HT-29 (cell line): ENCODE data around the gene UBE2L3. TPM values are rescaled to one million over a fixed set of nuclear protein-coding genes. Genes with fewer than 3 reads are reported as not detected.
"Not testable (repeated sequence)": the region's sequence is repeated elsewhere in the genome, so short reads cannot be mapped to it uniquely, and the experiment has no call there.

Source experiments
- DNase-seq: peaks from one replicate; pipeline ENCODE4 v3.0.0-alpha.2; 2015; ENCODE audit warnings: low spot score
- total RNA-seq: library from RNA; depleted of rRNA; stranded (reverse); fragments of >200 nt; shearing (Covaris generic); gene quantifications from 2 replicates; pipeline ENCODE4 v1.2.3, GENCODE V29; 2014

Gene UBE2L3
- total RNA-seq, 1 experiment from 2014 or later: 41.0 TPM

GRCh38 chr22:21626073-21626734, 58.7 kb downstream of the UBE2L3 start:
- DNase-seq: no peak

GRCh38 chr22:21626735-21627469, 59.4 kb downstream of the UBE2L3 start:
- DNase-seq: no peak

DNA sequence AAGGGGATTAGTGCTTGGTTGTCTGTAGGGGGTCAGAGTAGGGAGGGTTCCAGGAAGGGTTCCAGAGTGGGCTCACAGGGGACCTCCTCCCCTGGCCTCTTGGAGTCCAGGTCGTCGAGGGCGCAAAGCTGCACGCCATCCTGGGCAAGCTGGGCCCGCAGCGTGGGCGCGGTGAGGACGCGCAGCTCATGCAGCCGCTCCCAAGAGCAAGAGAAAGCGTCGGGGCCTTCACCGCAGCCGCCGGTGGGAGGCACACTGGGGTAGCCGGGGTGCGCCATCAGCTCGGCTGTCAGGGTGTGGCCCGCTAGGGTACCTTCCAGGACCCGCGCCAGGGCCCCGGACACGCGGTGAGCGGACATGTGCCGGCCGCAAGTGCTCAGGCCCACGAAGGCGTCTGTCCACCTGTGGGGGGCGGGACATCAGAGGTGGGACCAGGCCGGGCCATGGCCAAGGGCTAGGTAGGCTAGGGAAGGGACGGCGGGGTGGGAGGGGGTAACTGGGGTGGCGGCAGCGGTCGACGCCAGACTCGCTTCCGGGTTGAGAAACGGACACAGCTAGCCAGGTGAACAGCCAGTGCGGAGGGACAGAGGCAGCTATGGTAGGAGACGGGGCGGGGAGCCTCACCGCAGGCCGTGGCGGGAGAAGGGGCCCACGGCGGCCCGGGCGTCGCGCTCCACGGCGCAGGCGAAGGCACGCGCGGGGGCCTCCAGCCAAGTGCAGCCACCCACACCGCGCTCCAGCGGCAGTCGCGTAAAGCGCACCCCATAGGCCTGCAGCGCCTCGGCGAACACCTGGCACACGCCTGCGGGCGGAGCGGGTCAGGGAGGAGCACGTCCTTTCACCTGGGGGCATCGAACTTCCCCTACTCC, 61.1 kb downstream of the UBE2L3 start:
- no peak for DNase-seq

GRCh38 chr22:21629255-21630149, 62.0 kb downstream of the UBE2L3 start, which contains the start of gene YDJC:
TSS of gene YDJC (minus strand) at chr22:21630022. CDS start at chr22:21630014, 8 bp downstream.
- DNase-seq: peak; percentile 90

DNA sequence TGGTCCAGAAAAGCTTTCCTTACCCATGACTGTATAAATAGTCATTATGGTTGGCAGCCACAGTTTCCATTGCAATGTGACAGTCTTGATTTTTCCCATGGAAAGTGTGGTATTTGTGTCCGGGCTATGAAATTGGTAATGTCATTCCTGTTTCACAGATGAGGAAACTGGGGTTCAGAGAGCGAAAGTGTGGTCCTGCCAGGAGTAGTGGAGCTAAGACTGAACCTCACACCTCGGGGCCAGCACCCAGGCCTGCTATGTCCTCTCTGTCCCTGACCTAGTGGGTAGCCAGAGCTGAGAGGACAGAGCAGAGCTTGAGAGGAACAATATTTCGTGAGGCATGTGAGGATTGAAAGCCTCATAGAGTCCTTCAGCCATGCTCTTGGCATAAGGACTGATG, 63.5 kb downstream of the UBE2L3 start:
- DNase-seq: no peak

GRCh38 chr22:21632237-21632895, 64.9 kb downstream of the UBE2L3 start, which contains the start of gene CCDC116:
TSS of gene CCDC116 (plus strand) at chr22:21632760. CDS start at chr22:21633182, 422 bp downstream.
- no peak for DNase-seq

- no peak for DNase-seq
These were observed 65.4 kb downstream of the UBE2L3 start for GRCh38 chr22:21632931-21633330.

DNA sequence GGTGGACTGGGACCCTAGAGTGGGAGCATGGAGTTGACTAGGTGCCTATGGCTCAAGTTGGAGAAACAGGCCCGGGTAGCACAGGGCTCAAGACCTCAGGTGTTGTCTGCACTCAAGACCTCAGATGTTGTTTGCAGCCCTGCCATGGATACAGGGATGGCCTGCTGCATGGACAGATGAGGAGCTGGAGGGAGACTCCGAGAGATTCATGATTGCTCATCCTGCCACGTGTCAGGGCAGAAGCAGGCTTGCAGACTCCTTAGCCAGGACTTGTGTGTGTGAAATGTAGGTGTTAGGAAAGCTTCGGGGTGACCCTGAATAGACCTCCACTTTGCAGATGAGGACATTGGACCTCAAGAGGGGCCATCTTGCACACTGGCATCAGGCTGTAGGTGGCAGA, 66.0 kb downstream of the UBE2L3 start:
- DNase-seq: no peak

GRCh38 chr22:21634081-21634480, 66.6 kb downstream of the UBE2L3 start:
- DNase-seq: no peak

DNA sequence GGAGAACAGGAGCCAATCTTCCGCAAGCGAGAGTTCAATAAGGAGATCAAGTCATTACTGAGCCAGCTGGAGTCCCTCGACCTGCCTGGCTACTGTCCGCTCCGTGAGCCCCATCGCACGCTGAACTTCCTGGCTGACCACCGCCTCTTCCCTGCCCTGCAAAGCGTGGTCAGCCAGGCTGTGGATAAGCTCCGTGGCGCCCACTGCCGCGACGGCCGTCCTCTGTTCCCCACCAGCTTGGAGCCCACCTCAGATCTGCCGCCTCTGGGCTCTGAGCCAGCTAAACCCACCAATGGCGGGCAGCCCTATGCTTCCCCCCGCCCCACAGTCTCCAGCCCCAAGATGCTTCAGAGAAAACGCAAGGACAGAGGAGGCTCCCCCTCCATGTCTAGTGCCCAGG, 67.3 kb downstream of the UBE2L3 start:
- DNase-seq: no peak

GRCh38 chr22:21635771-21636510, 68.4 kb downstream of the UBE2L3 start:
- no peak for DNase-seq

DNA sequence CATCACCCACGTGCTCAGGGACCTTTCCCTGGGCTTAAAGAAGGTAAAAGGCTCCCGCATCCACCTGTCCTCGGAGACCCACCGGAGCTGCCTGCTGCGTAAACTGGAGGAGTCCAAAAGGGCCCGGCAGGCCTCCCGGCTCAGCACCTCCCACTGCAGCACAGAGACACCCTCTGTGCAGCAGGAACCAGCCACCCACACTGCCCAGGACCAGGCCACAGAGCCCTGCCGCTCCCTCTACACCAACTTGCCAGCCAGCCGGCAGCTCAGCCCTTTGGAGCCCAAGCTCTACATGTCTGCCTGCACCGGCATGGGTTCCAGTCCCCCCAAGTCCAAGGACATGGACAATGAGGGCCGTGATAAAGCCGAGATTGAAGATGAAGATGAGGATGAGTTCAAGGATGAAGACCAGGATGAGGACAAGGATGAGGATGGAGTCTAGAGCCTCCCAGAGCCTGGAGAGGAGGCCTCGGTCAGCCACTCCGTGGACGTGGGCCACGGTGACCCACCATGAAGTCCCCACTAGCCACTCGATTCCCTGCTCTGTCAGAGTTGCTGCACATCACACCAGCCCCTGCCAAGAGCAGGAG, 69.2 kb downstream of the UBE2L3 start:
- DNase-seq: no peak

DNA sequence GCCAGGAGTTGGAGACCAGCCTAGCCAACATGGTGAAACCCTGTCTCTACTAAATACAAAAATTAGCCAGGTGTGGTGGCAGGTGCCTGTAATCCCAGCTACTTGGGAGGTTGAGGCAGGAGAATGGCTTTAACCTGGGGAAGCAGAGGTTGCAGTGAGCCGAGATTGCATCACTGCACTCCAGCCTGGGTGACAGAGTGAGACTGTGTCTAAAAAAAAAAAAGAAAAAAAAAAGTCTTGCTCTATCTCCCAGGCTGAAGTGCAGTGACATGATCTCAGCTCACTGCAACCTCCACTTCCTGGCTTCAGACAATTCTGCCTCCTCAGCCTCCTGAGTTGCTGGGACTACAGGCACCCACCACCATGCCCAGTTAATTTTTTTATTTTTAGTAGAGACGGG, 69.9 kb downstream of the UBE2L3 start:
- DNase-seq: not testable (repeated sequence)

- no peak for DNase-seq
These were observed 71.8 kb downstream of the UBE2L3 start for GRCh38 chr22:21639359-21639758.

DNA sequence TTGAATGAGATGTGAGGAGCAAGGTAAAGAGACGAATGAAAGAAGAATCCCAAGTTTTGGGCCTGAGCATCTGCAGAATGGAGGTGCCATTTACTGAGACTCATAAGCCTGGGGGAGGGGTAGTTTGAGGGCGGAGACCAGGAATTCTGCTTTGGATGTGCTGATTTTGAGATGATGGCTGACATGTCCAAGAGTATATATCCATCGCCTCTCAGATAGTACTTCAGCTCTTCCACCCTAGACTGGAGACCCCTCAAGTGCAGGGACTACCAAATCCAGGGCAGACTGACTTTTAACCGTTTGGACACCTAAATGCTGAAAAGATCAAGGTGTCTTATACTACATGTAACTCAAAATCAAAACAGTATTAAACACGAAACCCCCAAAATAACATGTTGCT, 73.3 kb downstream of the UBE2L3 start:
- DNase-seq: no peak

GRCh38 chr22:21641417-21641788, 73.9 kb downstream of the UBE2L3 start:
- peak; percentile 70 for DNase-seq

- DNase-seq: peak; percentile 94
These were observed 74.5 kb downstream of the UBE2L3 start, which contains the start of gene SDF2L1 for GRCh38 chr22:21641789-21642583. TSS of gene SDF2L1 (plus strand) at chr22:21642302. CDS start at chr22:21642337, 35 bp downstream.
